ENCODE results near the gene FOXJ1. TPM values are rescaled to one million over a fixed set of nuclear protein-coding genes. Genes with fewer than 3 reads are reported as not detected.
A peak's percentile ranks its signal among the peaks of the same experiment; 100 is the strongest.

The FOXJ1 gene
- total and polyA plus RNA-seq, 2 of the 13 experiments (the other 11 are each of a cell fraction or from before 2014, with no cell fraction given), result 0.98 to 1.6 TPM

DNA sequence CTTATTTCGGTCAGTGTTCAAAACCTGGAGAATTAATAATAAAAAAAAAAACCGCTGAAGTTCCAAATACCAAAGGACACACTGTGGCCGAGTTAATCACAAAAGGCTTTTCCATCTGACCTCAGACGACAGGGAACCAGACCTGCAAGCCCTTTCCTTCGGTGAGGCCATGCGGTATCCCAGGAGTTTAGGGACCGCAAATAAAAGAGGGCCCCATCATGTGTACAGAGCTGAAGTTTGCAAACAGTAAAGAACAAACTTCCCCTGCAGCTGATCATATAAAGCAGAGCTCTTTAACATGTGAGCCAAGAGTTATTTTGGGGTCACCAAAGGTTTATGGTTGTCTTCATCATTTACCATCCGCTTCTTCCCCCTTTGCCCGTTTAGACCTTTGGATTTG is 33.0 kb upstream of the FOXJ1 start (continued):
- TF ChIP-seq NR2F6 (IDR thresholded peaks at IDR 0.05), result peak; percentile 69
- peak; percentile 58; the same call in 1 of the 2 replicates for TF ChIP-seq NR2F6 (CRISPR knock-in tag; IDR thresholded peaks at IDR 0.05)
- TF ChIP-seq, protein P1, sequence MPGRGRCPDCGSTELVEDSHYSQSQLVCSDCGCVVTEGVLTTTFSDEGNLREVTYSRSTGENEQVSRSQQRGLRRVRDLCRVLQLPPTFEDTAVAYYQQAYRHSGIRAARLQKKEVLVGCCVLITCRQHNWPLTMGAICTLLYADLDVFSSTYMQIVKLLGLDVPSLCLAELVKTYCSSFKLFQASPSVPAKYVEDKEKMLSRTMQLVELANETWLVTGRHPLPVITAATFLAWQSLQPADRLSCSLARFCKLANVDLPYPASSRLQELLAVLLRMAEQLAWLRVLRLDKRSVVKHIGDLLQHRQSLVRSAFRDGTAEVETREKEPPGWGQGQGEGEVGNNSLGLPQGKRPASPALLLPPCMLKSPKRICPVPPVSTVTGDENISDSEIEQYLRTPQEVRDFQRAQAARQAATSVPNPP (CRISPR knock-in tag; IDR thresholded peaks at IDR 0.05), result 0 out of 2 replicates have a peak, but pooled peaks have one; percentile 37
- TF ChIP-seq ZNF550 (CRISPR knock-in tag; IDR thresholded peaks at IDR 0.05; ENCODE audit: borderline replicate concordance), result no peak
- no peak for TF ChIP-seq SMARCC2 (IDR thresholded peaks at IDR 0.05)
- TF ChIP-seq, protein P2, sequence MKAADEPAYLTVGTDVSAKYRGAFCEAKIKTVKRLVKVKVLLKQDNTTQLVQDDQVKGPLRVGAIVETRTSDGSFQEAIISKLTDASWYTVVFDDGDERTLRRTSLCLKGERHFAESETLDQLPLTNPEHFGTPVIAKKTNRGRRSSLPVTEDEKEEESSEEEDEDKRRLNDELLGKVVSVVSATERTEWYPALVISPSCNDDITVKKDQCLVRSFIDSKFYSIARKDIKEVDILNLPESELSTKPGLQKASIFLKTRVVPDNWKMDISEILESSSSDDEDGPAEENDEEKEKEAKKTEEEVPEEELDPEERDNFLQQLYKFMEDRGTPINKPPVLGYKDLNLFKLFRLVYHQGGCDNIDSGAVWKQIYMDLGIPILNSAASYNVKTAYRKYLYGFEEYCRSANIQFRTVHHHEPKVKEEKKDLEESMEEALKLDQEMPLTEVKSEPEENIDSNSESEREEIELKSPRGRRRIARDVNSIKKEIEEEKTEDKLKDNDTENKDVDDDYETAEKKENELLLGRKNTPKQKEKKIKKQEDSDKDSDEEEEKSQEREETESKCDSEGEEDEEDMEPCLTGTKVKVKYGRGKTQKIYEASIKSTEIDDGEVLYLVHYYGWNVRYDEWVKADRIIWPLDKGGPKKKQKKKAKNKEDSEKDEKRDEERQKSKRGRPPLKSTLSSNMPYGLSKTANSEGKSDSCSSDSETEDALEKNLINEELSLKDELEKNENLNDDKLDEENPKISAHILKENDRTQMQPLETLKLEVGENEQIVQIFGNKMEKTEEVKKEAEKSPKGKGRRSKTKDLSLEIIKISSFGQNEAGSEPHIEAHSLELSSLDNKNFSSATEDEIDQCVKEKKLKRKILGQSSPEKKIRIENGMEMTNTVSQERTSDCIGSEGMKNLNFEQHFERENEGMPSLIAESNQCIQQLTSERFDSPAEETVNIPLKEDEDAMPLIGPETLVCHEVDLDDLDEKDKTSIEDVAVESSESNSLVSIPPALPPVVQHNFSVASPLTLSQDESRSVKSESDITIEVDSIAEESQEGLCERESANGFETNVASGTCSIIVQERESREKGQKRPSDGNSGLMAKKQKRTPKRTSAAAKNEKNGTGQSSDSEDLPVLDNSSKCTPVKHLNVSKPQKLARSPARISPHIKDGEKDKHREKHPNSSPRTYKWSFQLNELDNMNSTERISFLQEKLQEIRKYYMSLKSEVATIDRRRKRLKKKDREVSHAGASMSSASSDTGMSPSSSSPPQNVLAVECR (CRISPR knock-in tag; IDR thresholded peaks at IDR 0.05; ENCODE audit: borderline replicate concordance), result peak; percentile 52; the same call in 1 of the 2 replicates
- peak; percentile 75 for TF ChIP-seq BCL6 (CRISPR knock-in tag; IDR thresholded peaks at IDR 0.05)
- TF ChIP-seq, protein P3, sequence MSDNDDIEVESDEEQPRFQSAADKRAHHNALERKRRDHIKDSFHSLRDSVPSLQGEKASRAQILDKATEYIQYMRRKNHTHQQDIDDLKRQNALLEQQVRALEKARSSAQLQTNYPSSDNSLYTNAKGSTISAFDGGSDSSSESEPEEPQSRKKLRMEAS (IDR thresholded peaks at IDR 0.05), result peak; percentile 82
- no peak for TF ChIP-seq SRSF4 (IDR thresholded peaks at IDR 0.05; ENCODE audit: low read depth, low read length, poor library complexity, severe bottlenecking)
- no peak for TF ChIP-seq PAF1 (CRISPR knock-in tag; IDR thresholded peaks at IDR 0.05)
- TF ChIP-seq CEBPG (CRISPR knock-in tag; IDR thresholded peaks at IDR 0.05), result no peak
- TF ChIP-seq, protein P4, sequence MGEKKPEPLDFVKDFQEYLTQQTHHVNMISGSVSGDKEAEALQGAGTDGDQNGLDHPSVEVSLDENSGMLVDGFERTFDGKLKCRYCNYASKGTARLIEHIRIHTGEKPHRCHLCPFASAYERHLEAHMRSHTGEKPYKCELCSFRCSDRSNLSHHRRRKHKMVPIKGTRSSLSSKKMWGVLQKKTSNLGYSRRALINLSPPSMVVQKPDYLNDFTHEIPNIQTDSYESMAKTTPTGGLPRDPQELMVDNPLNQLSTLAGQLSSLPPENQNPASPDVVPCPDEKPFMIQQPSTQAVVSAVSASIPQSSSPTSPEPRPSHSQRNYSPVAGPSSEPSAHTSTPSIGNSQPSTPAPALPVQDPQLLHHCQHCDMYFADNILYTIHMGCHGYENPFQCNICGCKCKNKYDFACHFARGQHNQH (CRISPR knock-in tag; IDR thresholded peaks at IDR 0.05), result 0 out of 2 replicates have a peak, but pooled peaks have one; percentile 43
- TF ChIP-seq, protein P5, sequence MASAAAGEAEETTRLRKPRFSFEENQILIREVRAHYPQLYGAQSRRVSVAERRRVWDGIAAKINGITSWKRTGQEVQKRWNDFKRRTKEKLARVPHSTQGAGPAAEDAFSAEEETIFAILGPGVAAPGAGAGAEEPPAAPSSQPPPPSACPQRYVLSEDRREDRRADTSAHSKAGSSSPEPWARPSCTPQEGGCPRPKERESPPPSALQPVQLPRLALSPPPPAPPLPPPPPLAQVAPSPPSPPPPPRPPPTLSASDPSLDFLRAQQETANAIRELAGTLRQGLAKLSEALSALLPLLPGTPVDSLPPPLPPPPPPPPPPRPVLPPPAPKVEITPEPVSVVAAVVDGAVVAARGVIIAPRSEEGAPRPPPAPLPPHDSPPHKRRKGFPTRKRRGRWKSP (CRISPR knock-in tag; IDR thresholded peaks at IDR 0.05), result peak; percentile 47; the same call in 1 of the 2 replicates
- TF ChIP-seq, protein P6, sequence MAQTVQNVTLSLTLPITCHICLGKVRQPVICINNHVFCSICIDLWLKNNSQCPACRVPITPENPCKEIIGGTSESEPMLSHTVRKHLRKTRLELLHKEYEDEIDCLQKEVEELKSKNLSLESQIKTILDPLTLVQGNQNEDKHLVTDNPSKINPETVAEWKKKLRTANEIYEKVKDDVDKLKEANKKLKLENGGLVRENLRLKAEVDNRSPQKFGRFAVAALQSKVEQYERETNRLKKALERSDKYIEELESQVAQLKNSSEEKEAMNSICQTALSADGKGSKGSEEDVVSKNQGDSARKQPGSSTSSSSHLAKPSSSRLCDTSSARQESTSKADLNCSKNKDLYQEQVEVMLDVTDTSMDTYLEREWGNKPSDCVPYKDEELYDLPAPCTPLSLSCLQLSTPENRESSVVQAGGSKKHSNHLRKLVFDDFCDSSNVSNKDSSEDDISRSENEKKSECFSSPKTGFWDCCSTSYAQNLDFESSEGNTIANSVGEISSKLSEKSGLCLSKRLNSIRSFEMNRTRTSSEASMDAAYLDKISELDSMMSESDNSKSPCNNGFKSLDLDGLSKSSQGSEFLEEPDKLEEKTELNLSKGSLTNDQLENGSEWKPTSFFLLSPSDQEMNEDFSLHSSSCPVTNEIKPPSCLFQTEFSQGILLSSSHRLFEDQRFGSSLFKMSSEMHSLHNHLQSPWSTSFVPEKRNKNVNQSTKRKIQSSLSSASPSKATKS (CRISPR knock-in tag; IDR thresholded peaks at IDR 0.05), result no peak
- TF ChIP-seq RXRB (CRISPR knock-in tag; IDR thresholded peaks at IDR 0.05; ENCODE audit: borderline replicate concordance), result peak; percentile 91
- TF ChIP-seq, protein P7, sequence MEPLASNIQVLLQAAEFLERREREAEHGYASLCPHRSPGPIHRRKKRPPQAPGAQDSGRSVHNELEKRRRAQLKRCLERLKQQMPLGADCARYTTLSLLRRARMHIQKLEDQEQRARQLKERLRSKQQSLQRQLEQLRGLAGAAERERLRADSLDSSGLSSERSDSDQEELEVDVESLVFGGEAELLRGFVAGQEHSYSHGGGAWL (CRISPR knock-in tag; IDR thresholded peaks at IDR 0.05), result no peak
- TF ChIP-seq ZFP36L1 (CRISPR knock-in tag; IDR thresholded peaks at IDR 0.05), result no peak
- TF ChIP-seq ZNF720 (CRISPR knock-in tag; IDR thresholded peaks at IDR 0.05), result no peak
- TF ChIP-seq HHEX (CRISPR knock-in tag; IDR thresholded peaks at IDR 0.05), result peak; percentile 68; the same call in 1 of the 2 replicates
